WI38 (cell line): ENCODE measurements around the gene POU2AF1.

Experiments
- H3K4me3 ChIP-seq: 2 replicates; pipeline ENCODE4 v1.5.1; 2011; ENCODE audit warnings: low read depth, mild to moderate bottlenecking, control low read depth, low read length
- TF ChIP-seq, protein P1 (sequence below): IDR thresholded peaks from 2 replicates; pipeline ENCODE4 v1.5.1; 2012; ENCODE audit warnings: low read depth, mild to moderate bottlenecking, control low read depth, low read length

The POU2AF1 gene

DNA sequence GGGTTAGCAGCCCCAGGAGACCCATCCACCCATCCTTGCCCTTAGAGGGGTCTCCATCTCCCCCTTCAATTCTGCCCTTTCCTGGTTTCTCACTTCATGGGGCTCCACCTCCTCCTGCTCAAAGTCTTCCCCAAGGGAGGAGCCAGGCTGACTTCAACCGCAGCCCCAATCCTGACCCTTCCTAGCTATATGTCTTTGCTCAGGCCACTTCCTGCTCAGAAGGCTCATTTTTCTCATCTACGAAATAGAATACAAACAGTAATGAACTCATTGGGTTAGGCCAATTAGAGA is 24.5 kb downstream of the POU2AF1 start:
- no peak overlapping the region for H3K4me3 ChIP-seq
- TF ChIP-seq, protein P1, sequence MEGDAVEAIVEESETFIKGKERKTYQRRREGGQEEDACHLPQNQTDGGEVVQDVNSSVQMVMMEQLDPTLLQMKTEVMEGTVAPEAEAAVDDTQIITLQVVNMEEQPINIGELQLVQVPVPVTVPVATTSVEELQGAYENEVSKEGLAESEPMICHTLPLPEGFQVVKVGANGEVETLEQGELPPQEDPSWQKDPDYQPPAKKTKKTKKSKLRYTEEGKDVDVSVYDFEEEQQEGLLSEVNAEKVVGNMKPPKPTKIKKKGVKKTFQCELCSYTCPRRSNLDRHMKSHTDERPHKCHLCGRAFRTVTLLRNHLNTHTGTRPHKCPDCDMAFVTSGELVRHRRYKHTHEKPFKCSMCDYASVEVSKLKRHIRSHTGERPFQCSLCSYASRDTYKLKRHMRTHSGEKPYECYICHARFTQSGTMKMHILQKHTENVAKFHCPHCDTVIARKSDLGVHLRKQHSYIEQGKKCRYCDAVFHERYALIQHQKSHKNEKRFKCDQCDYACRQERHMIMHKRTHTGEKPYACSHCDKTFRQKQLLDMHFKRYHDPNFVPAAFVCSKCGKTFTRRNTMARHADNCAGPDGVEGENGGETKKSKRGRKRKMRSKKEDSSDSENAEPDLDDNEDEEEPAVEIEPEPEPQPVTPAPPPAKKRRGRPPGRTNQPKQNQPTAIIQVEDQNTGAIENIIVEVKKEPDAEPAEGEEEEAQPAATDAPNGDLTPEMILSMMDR = no peak

DNA sequence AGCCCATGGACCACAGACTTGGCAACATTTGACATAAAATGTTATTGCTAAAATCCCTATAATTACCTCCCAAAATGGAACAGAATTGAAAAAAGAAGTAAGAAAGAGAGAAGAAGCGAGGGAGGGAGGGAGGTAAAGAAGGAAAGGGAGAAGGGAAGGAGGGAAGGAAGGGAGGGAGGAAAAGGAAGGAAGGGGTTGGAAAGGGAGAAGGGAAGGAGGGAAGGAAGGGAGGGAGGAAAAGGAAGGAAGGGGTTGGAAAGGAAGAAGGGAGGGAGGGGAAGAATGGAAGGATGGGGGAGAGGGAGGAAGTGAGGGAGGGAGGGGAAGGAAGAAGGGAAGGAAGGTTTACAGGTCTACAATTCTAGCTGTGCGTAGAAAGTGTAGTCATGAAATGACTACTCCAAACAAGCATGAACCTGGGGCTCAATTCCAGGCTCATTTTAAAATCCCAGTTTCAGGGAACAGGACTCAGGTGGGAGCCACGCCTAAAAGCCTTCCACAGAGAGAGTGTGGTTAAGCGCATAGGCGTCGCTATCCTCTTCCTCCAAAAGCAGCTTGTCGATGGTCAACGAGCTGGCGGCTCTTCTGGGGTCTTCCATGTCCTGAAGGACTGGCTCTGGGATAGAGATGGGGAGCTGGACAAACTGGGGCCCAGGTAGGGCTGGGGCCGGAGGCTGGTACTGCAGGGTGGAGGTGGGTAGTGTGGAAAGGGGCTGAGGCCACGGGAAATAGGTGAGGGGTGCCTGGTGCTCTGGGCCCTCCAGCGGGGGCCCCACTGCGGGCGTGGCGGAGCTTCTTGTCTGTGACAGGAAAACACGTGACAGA is 25.1 kb downstream of the POU2AF1 start:
- TF ChIP-seq, protein P1 = no peak
- no peak overlapping the region for H3K4me3 ChIP-seq

DNA sequence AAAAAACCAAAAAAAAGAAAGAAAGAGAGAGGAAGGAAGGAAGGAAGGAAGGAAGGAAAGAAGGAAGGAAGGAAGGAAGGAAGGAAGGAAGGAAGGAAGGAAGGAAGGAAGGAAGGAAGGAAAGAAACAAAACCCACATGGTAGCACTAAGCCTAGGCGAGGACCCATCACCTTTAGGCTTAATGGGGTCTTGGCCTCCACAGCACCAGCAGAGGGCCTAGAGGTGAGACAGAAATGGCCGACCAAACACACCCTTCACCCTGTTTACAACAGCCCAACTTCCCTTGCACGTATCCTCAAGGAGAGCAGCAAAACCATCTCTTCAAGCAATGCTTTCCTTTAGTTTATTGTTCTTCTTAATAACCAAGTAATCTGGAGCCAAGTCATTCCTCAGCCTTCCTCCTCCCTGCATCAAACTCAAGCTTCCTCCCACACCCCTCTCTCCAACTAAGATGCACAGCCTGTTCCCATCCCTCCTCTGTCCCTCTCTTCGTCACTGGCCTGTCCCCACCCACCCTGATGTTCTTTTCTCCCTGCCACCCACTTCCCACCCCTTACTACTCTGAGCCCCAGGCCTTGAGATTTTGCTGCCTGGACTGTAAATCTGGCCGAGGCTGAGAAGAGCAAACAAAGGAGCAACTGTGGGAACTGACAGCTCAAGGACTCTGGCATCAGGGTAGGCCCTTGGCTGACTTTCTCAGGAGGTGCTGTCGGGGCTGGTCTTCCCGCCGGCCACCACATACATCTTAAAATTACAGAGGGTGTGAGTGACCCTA is 26.0 kb downstream of the POU2AF1 start:
- TF ChIP-seq, protein P1 = no peak
- no peak overlapping the region for H3K4me3 ChIP-seq

DNA sequence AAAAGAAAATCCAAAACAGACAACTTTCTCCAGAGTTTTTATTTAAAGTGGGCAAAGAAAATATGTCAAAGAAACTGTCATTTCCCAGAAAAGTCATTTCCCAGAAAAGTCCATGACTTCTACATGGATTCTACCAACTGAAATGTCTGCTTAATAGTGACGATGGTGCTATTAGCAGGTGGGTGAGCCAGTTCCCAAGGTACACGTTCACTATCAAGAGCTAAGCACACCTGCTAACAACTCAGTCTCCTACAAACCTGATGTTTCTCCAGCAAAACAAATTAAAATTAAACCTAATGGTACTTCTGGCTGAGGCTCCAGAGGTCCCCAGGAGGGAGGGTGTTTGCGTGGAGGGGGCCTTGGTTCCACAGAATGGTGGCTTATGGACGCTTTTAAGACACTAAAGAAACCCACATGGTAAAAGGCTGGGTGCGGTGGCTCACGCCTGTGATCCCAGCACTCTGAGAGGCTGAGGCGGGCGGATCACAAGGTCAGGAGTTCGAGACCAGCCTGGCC is 26.8 kb downstream of the POU2AF1 start:
- no peak overlapping the region for H3K4me3 ChIP-seq
- TF ChIP-seq, protein P1 = no peak

DNA sequence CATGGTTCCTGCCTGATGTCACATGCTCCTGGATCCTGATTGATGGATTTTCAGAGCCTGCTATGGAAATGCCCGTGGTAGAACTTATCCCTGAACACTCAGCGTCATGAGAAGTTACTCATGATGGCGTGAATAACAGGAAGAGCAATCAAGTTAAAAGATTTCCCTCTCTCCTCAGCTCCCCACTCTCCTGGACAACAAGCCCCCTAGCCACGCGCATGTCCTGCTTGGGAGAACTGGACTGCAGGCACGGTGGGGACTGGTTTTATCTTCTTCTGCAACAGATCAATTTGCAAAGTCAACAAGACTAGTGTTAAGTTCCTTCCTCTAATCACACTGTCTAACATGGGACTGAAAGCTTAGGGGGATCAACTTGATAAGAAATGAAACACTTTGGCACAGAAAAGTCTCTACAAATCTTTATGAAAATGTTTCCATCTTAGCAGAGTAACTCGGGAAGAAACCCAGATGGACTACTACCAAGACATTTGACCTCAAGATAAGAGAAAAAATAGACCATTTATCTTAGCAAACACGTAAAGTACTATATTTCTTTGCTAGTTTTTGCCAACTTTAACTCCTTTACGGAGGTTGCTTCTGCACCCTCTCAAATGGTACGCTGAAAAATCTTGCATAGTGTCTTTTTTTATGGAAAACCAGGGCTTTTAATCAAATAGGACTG is 27.6 kb downstream of the POU2AF1 start:
- TF ChIP-seq, protein P1 = no peak
- H3K4me3 ChIP-seq = no peak overlapping the region

DNA sequence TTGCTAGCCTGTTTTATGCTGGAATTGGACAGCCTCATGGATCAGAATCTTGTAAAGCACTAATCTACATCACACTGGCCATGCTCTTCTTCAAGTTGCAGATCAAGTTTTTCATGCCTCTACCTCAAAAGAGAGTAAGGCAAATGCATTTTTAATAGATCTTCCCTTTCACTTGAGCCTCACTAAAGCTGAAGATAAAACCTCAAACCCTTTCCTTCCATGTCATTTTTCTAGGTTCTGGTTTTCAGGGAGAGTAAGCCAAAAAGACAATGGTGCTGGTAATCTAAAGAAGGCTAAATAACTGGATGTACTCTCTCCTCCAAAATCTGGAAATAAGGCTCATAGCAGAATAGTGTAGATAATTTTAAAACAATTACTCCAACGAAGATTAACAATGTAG is 28.3 kb downstream of the POU2AF1 start:
- H3K4me3 ChIP-seq = no peak overlapping the region
- TF ChIP-seq, protein P1 = no peak
